ENCODE data around the gene SMIM9.
"Not testable (repeated sequence)": the region's sequence is repeated elsewhere in the genome, so short reads cannot be mapped to it uniquely, and the experiment has no call there.

Gene SMIM9

GRCh38 chrX:154822029-154822428 lies 12.4 kb downstream of the SMIM9 start:
- DNase-seq (ENCODE audit: low read depth) = no peak
- TF ChIP-seq CTCF (IDR thresholded peaks at IDR 0.05; ENCODE audit: control insufficient read depth, extremely low read depth, insufficient read depth) = no peak
- H3K4me3 ChIP-seq (ENCODE audit: low read depth, low read length) = no peak overlapping the region

DNA sequence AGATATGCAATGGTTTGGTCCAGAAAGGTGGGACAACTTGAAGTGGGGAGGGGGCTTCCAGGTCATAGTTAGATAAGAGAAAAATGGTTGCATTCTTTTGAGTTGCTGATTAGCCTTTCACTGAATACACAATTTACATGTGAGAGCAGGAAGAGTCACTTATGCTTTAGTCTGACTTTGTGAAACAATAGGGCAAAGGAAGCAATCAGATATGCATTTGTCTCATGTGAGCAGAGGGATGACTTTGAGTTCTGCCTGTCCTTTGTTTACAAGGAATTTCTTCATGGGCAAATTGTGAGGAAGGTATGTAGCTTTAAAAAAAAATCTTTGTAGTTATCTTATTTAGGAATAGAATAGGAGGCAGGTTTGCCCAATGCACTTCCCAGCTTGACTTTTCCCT lies 12.9 kb downstream of the SMIM9 start:
- H3K4me3 ChIP-seq (ENCODE audit: low read depth, low read length) = no peak overlapping the region
- TF ChIP-seq CTCF (IDR thresholded peaks at IDR 0.05; ENCODE audit: control insufficient read depth, extremely low read depth, insufficient read depth) = no peak
- DNase-seq (ENCODE audit: low read depth) = no peak

DNA sequence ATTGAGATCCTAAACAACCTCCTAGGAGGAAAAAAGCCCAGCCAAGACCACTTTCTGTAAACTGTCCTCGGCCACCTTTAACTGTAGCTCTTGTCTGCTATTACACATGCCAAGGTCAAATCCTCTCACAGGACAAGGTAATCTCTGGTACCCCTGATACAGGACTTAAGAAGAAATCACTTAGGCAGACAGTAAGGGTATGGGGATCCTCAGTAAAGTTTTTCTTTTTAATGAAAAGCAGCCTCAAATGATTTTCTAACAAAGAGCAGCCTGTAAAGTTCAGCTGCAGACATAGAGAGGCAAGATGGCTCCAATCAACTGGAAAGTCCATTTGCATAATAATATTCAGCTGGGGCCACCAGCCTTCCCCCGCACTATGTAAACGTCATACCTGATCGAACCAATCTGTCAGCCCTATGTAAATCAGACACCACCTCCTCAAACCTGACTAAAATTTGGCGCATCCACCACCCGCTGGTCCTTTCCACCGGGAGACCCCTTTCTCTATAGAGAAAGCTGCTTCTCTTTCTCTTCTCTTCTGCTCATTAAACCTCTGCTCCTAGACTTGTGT lies 14.6 kb downstream of the SMIM9 start:
- no peak for DNase-seq (ENCODE audit: low read depth)
- no peak for TF ChIP-seq CTCF (IDR thresholded peaks at IDR 0.05; ENCODE audit: control insufficient read depth, extremely low read depth, insufficient read depth)
- H3K4me3 ChIP-seq (ENCODE audit: low read depth, low read length) = no peak overlapping the region

DNA sequence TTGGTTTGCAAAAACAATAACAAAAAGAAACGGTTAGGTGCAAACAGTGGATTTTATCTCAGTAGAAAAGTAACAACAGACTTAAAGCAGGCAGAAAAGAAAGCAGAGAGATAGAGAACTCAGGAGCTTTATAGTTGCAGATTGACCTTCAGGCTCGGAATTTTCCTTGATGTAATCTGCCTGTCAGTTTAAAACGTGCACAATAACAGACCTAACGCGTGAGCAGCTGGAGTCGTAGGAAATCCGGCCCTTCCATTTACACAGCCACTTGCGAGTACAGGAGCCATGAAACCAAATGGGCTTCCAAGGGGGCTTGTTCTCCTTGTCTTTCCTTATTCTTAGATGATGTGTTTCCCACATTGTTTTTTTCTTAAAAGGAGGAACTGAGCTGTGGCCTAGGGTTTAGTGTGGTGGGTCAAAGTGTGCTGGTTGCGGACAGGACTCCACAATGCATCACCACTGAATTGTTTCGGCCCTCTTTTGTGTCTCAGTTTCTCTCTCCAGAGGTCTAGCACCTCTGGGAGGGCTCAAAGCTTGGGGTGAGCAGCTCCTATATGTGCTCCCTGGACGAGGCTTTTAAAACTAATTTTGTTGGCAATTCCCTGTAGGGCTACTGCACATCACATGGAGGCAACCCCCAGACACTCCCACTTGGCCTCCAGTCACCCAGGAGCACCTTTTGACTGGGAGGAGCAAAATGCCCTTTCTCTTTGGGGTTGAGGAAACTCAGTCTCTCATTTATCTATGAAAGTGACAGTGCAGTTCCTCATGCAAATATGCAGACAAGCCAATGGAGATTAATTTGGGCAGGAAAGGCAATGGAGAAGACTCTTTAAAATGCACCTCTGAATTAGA lies 15.3 kb downstream of the SMIM9 start:
- H3K4me3 ChIP-seq (ENCODE audit: low read depth, low read length) = no peak overlapping the region
- DNase-seq (ENCODE audit: low read depth) = no peak
- no peak for TF ChIP-seq CTCF (IDR thresholded peaks at IDR 0.05; ENCODE audit: control insufficient read depth, extremely low read depth, insufficient read depth)

- H3K4me3 ChIP-seq (ENCODE audit: low read depth, low read length); DNase-seq (ENCODE audit: low read depth): not testable (repeated sequence)
Measured at GRCh38 chrX:154817048-154817618, 17.3 kb downstream of the SMIM9 start.

DNA sequence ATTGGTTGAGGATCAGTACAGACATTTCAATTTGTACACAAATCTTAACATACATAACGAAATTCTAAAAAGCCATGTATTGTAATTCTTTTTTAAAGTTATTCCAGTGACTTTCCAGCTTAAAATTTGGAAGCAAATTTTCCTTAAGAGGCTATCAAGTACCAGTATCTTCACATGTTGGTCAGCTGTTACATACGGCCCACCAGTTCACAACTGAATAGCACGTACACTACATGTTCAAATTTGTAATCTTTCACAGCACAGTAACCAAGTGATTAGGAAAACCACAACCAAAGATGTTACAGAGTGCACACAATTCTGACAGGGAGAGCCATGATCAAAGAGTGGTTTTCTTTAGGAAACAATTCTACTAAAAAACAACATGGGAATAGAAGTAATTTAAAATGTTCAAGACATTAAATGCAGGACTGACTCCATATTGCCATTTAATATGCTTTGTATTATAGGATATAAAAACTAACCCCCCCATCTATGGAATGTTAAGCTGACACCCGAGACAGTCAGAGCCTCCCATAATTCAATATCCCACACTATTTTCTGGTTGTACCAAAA lies 18.1 kb downstream of the SMIM9 start:
- not testable (repeated sequence) for DNase-seq (ENCODE audit: low read depth); H3K4me3 ChIP-seq (ENCODE audit: low read depth, low read length)

GRCh38 chrX:154815274-154815818 lies 19.1 kb downstream of the SMIM9 start:
- no peak overlapping the region for H3K4me3 ChIP-seq (ENCODE audit: low read depth, low read length)
- DNase-seq (ENCODE audit: low read depth) = no peak
- no peak for TF ChIP-seq CTCF (IDR thresholded peaks at IDR 0.05; ENCODE audit: control insufficient read depth, extremely low read depth, insufficient read depth)

Data from LNCaP clone FGC (cell line).